Neutrophil (primary cell): ENCODE data around the gene TBC1D8.

ENCODE experiments used
- H3K27ac ChIP-seq: fragments of 200-600 bp; sonication (generic); 2 replicates; pipeline ENCODE4 v1.5.1; 2016; ENCODE audit warnings: mild to moderate bottlenecking, moderate library complexity
- H3K27me3 ChIP-seq: fragments of 200-600 bp; sonication (generic); 2 replicates; pipeline ENCODE4 v1.6.0; 2016; ENCODE audit warnings: mild to moderate bottlenecking
- H3K36me3 ChIP-seq: fragments of 200-600 bp; sonication (generic); 2 replicates; pipeline ENCODE4 v1.5.1; 2017
- H3K4me1 ChIP-seq, 2 experiments: fragments of 200-600 bp in 1 of 2; sonication (generic) in 1 of 2; 1 replicate in 1 of 2; 2 replicates in 1 of 2; pipeline versions ENCODE4 v1.5.1 to v1.6.1; 2013 to 2016; ENCODE audit warnings: low read depth in 1 of 2, low read length in 1 of 2, mild to moderate bottlenecking in 1 of 2, moderate library complexity in 1 of 2; ENCODE audit not compliant: control insufficient read depth in 1 of 2, insufficient read depth in 1 of 2
- H3K4me3 ChIP-seq, 2 experiments: fragments of 200-600 bp in 1 of 2; sonication (generic) in 1 of 2; 1 replicate in 1 of 2; 2 replicates in 1 of 2; pipeline ENCODE4 v1.5.1; 2013 to 2016; ENCODE audit warnings: low read depth in 1 of 2, low read length in 1 of 2, mild to moderate bottlenecking in 1 of 2, moderate library complexity in 1 of 2
- H3K9me3 ChIP-seq: fragments of 200-600 bp; sonication (generic); 2 replicates; pipeline ENCODE4 v1.5.1; 2016
- TF ChIP-seq, protein P1 (sequence below): fragments of 200-600 bp; sonication (generic); IDR thresholded peaks from 2 replicates; pipeline ENCODE4 v1.5.1; 2016; ENCODE audit warnings: antibody characterized with exemption

Gene TBC1D8

DNA sequence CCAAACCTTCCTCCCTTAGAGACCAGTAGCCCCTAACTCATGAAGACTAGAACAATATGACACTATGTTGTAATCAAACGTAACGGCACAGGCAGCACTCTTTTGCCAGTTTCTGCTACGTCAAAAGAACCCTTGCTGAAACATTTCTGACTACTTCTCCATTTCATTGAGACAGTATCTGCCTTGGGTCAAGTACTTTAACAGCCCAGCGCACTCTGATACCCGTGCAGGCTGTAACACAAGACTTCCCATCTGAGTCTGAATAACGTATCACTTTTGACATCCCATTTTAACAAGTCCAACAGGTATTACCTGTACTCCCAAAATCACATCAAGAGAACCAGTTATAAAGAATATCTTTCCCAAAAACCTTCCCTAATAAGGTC is 38.4 kb downstream of the TBC1D8 start:
- Histone ChIP-seq H3K4me1 (peaks cover 43 to 63% of the 10 kb centered on the region in 2 experiments), H3K9me3 (no peaks in the 10 kb centered on the region), H3K4me3 (peak overlapping the region in 1 of 2 experiments; percentile 4), H3K27ac (peak overlapping the region; percentile 78), H3K27me3 (no peaks in the 10 kb centered on the region), H3K36me3 (no peaks in the 10 kb centered on the region)
- TF ChIP-seq, protein P1, sequence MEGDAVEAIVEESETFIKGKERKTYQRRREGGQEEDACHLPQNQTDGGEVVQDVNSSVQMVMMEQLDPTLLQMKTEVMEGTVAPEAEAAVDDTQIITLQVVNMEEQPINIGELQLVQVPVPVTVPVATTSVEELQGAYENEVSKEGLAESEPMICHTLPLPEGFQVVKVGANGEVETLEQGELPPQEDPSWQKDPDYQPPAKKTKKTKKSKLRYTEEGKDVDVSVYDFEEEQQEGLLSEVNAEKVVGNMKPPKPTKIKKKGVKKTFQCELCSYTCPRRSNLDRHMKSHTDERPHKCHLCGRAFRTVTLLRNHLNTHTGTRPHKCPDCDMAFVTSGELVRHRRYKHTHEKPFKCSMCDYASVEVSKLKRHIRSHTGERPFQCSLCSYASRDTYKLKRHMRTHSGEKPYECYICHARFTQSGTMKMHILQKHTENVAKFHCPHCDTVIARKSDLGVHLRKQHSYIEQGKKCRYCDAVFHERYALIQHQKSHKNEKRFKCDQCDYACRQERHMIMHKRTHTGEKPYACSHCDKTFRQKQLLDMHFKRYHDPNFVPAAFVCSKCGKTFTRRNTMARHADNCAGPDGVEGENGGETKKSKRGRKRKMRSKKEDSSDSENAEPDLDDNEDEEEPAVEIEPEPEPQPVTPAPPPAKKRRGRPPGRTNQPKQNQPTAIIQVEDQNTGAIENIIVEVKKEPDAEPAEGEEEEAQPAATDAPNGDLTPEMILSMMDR: no peak

DNA sequence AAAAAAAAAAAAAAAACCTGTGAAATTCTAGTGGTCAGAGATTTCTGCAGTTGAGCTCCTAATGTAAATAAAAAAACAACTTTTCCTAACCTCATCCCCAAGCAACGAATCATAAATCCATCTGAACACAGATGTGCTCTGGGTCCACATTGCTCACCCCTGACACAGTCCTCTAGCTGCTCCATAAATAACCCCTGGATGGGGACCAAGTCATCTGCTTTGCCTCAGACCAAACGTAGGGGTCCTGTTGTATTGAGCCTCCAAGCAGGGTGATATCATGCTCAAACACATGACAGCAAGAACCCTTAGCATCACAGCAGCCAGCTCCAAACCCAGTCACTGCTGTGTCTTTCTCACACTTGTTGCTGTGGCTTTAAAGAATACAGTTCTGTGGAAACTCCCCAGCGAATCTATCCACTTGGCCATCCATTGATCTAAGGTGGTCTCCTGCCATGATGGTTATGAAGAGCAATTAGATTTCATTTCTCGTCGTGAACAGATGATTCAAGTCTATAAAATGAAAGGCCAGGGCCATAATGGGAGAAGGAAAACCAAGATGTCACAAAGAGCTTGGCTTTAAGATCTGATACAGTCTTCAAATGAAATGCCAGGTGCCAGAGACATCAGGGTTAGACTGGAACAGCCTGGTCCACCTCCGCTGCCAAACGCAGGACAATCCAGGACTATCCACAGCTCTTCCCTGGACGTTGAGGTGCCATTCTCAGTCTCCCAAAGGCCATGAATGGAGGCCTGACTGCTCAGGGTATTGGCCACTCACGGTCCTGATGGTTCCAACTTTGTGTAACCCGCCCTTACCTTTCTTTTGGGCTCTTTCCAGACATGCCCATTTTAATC is 39.0 kb downstream of the TBC1D8 start:
- Histone ChIP-seq H3K4me3 (no peak overlapping the region), H3K36me3 (no peaks in the 10 kb centered on the region), H3K27me3 (no peaks in the 10 kb centered on the region), H3K9me3 (no peaks in the 10 kb centered on the region), H3K27ac (peak overlapping the region; percentile 78), H3K4me1 (peaks cover 40 to 57% of the 10 kb centered on the region in 2 experiments)
- TF ChIP-seq, protein P1: no peak

DNA sequence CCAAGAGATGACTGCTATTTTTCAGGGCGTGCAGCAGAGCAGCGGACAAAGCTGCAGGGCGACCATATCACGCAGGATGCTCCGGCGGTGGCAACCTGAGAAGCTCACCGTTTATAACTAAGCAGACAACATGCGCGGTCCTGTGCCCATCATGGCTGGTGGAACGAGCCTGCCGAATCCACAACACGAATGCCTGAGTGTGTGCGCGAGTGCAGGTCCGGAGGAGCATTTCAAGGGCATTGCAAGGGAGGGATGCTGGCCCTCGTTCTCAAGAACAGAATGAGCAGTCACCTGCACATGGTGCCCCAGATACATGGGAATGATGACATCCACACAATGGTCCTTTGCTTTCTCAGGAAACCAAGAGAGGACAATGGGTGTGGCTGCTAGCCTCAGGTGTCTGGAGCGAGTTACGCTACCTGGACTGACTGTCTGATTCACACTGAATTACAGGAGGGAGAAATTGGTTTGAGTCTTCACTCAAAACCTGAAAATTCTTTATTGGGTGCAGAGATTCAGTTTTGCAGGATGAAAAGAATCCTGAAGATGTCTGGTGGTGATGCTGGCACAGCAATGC is 39.8 kb downstream of the TBC1D8 start:
- peaks cover 40 to 51% of the 10 kb centered on the region in 2 experiments for H3K4me1 ChIP-seq
- H3K36me3 ChIP-seq: no peaks in the 10 kb centered on the region
- H3K9me3 ChIP-seq: no peaks in the 10 kb centered on the region
- H3K27me3 ChIP-seq: no peaks in the 10 kb centered on the region
- TF ChIP-seq, protein P1: no peak
- no peak overlapping the region for H3K27ac ChIP-seq
- H3K4me3 ChIP-seq: no peak overlapping the region

DNA sequence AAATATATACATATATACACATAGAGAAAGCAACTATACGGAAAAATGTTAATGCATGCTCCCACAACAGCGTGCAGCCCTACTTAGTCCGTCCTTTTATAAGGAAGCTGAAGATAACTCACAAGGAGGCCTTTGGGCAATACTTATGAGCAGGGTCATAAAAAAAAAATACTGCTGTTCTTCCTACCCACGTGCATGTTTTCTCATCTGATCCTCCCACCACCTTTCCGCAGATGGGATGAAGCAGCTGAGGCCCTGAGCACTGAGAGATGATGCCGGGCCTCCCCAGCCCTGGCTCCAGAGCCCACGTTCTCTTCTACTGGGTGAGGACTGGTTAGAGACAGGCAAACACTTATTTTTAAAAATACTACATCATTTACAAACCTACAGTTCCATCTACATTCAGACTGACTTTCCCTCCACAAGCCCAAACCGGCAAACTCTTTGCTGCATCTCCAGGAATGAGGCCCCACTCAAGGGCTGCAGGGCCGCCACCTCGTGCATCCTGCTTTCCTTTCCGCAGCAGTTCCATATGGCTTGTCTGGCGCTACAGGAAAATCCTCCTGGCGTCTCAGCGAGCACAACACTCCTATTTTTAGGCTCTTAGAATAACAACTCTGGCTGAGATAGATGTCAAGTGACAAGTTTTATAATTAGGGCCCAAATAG is 41.6 kb downstream of the TBC1D8 start:
- Histone ChIP-seq H3K4me3 (no peak overlapping the region), H3K4me1 (peaks cover 28 to 34% of the 10 kb centered on the region in 2 experiments)
- TF ChIP-seq, protein P1: no peak

DNA sequence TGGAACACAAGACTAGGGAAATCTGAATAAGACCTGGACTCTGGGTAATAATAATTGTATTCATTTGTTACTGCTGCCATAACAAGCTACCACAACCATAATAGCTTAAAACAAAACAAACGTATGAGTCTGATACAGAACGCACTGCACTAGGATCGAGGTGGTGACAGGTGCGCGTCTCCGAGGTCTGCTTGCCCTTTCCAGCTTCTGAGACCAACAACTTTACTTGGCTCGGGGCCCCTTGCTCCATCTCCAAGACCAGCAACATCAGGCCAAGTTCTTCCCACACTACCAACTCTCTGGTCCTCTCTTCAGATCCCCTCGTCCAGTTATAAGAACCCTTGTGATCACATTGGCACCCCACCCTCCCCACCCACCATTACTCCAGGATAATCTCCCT is 42.8 kb downstream of the TBC1D8 start:
- H3K36me3 ChIP-seq: no peaks in the 10 kb centered on the region
- H3K4me1 ChIP-seq: peaks cover 16 to 21% of the 10 kb centered on the region in 2 experiments
- no peaks in the 10 kb centered on the region for H3K27me3 ChIP-seq
- no peaks in the 10 kb centered on the region for H3K9me3 ChIP-seq
- H3K4me3 ChIP-seq: no peak overlapping the region
- TF ChIP-seq, protein P1: no peak
- H3K27ac ChIP-seq: no peak overlapping the region

More for the DNA sequence above, 41.6 kb downstream of the TBC1D8 start:
- H3K36me3 ChIP-seq: no peaks in the 10 kb centered on the region
- no peaks in the 10 kb centered on the region for H3K9me3 ChIP-seq
- no peak overlapping the region for H3K27ac ChIP-seq
- no peaks in the 10 kb centered on the region for H3K27me3 ChIP-seq
